Measurements from ENCODE around the gene SUCLG2. TPM values are rescaled to one million over a fixed set of nuclear protein-coding genes. Genes with fewer than 3 reads are reported as not detected.

The SUCLG2 gene
- total RNA-seq, 1 donor from 2014 or later, result 33.8 TPM

DNA sequence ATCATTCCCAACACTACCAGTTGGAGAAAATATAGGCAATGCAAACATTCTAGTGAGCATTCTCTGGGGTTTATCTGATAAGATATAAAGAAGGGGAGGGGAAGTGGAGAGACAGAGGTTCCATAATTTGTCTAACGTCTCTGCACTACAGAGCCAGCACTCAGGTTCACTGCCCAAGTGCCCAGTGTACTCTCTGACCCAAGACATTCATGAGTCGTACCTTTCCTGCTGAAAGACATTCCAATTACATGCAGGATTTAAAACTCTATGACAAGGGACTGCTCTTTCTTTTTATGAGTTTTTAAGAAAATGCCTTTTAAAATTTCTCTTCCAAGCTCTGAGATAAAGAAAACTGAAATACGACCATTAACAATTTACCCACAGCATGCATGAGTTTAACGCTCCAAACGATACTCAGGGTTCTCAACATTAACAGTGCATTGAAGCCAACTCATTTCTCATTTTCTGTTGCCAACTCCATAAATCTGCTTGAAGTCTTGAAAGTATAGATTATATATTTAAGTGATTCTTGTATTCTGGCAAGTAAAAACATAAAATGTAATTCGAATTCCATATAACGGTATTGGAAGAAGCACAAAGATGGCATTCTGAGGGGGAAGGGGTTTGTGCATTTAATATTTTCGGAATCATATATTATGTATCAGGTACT is 193.4 kb downstream of the SUCLG2 start:
- no peak for DNase-seq (ENCODE audit: low spot score)
- Mint-ChIP-seq H3K27me3 (ENCODE audit: unreplicated experiment) (no peaks in the 10 kb centered on the region), H3K27ac (ENCODE audit: unreplicated experiment) (no peak overlapping the region), H3K9me3 (ENCODE audit: unreplicated experiment) (no peaks in the 10 kb centered on the region), H3K4me1 (ENCODE audit: unreplicated experiment) (peaks cover 2% of the 10 kb centered on the region), H3K36me3 (ENCODE audit: low read depth, unreplicated experiment) (no peaks in the 10 kb centered on the region), H3K4me3 (ENCODE audit: unreplicated experiment) (no peak overlapping the region)
- TF ChIP-seq, protein P1, sequence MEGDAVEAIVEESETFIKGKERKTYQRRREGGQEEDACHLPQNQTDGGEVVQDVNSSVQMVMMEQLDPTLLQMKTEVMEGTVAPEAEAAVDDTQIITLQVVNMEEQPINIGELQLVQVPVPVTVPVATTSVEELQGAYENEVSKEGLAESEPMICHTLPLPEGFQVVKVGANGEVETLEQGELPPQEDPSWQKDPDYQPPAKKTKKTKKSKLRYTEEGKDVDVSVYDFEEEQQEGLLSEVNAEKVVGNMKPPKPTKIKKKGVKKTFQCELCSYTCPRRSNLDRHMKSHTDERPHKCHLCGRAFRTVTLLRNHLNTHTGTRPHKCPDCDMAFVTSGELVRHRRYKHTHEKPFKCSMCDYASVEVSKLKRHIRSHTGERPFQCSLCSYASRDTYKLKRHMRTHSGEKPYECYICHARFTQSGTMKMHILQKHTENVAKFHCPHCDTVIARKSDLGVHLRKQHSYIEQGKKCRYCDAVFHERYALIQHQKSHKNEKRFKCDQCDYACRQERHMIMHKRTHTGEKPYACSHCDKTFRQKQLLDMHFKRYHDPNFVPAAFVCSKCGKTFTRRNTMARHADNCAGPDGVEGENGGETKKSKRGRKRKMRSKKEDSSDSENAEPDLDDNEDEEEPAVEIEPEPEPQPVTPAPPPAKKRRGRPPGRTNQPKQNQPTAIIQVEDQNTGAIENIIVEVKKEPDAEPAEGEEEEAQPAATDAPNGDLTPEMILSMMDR (IDR thresholded peaks at IDR 0.05; ENCODE audit: unreplicated experiment), result no peak

DNA sequence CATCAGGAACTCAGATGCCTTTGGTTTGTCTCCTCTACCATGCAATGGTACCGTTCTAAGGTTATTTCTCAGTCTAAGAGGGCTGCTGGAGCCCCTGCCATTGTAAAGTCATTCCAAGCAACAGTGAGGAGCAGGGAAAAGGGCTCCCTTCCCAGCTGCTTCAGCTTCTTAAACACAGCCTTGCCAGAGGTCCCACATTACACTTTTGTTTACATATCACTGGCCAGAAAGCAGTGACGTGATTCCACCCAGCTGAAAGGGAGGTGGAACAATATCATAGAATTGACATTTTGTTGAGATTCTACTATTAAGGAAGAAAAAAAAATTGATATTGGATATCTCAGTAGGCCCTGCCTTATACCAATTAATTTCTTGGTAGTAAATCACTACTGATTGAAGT is 194.6 kb downstream of the SUCLG2 start:
- Mint-ChIP-seq H3K4me1 (ENCODE audit: unreplicated experiment) (peaks cover 2% of the 10 kb centered on the region), H3K9me3 (ENCODE audit: unreplicated experiment) (no peaks in the 10 kb centered on the region), H3K36me3 (ENCODE audit: low read depth, unreplicated experiment) (no peaks in the 10 kb centered on the region), H3K27ac (ENCODE audit: unreplicated experiment) (no peak overlapping the region), H3K4me3 (ENCODE audit: unreplicated experiment) (no peak overlapping the region), H3K27me3 (ENCODE audit: unreplicated experiment) (no peaks in the 10 kb centered on the region)
- DNase-seq (ENCODE audit: low spot score), result no peak
- TF ChIP-seq, protein P1 (IDR thresholded peaks at IDR 0.05; ENCODE audit: unreplicated experiment), result no peak

DNA sequence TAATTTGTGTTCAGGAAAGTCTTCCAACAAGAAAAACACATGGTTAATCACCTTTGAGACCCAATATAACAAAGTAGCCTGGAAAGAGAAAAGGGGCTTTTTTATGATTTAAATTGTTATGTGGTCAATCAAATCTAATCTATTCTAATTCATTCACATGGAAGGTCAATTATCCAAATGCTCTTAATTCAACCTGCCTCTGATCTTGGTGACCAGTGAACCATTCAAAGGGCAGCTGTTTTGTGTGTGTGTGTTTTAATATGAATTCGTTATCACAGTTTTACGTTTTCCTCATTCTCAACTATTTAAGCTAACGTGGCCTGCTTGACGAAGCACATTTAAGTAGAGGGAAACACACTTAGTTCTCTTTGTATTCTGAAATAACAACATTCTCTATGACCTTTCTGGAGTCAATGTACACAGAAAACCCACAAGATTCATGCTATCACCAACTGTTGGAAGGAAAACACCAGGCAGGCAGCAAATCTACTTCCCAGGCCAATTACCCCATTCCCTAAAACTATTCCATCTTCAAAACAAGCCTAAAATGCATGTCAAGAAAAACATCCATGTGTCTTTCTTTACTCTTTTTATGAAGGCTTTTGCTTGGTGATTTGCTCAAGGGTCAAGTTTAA is 195.4 kb downstream of the SUCLG2 start:
- H3K4me1 Mint-ChIP-seq (ENCODE audit: unreplicated experiment), result peaks cover 2% of the 10 kb centered on the region
- DNase-seq (ENCODE audit: low spot score), result no peak
- H3K27ac Mint-ChIP-seq (ENCODE audit: unreplicated experiment), result no peak overlapping the region
- no peak overlapping the region for H3K4me3 Mint-ChIP-seq (ENCODE audit: unreplicated experiment)
- H3K27me3 Mint-ChIP-seq (ENCODE audit: unreplicated experiment), result no peaks in the 10 kb centered on the region
- H3K9me3 Mint-ChIP-seq (ENCODE audit: unreplicated experiment), result no peaks in the 10 kb centered on the region
- H3K36me3 Mint-ChIP-seq (ENCODE audit: low read depth, unreplicated experiment), result no peaks in the 10 kb centered on the region
- TF ChIP-seq, protein P1 (IDR thresholded peaks at IDR 0.05; ENCODE audit: unreplicated experiment), result no peak

DNA sequence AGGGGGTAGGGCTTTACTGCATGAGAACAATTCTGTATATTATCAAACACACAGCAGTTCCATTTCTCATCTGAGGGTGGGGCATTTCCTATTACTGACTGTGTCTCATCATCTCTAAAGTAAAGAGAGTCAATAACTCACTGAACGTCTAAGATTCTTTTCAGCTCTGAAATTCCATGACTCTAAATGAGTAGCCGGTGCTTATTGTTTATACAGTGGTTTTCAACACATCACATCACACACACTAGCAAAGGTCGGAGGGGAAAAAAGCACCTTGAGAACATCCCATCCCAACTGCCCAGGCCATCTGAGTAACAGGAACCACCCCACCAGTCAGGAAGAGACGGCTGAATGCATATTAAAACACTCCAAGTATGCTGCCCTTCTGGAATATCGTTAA is 196.0 kb downstream of the SUCLG2 start:
- TF ChIP-seq, protein P1 (IDR thresholded peaks at IDR 0.05; ENCODE audit: unreplicated experiment), result no peak
- Mint-ChIP-seq H3K27me3 (ENCODE audit: unreplicated experiment) (no peaks in the 10 kb centered on the region), H3K4me1 (ENCODE audit: unreplicated experiment) (peaks cover 2% of the 10 kb centered on the region), H3K36me3 (ENCODE audit: low read depth, unreplicated experiment) (no peaks in the 10 kb centered on the region), H3K27ac (ENCODE audit: unreplicated experiment) (no peak overlapping the region), H3K4me3 (ENCODE audit: unreplicated experiment) (no peak overlapping the region), H3K9me3 (ENCODE audit: unreplicated experiment) (no peaks in the 10 kb centered on the region)
- no peak for DNase-seq (ENCODE audit: low spot score)

DNA sequence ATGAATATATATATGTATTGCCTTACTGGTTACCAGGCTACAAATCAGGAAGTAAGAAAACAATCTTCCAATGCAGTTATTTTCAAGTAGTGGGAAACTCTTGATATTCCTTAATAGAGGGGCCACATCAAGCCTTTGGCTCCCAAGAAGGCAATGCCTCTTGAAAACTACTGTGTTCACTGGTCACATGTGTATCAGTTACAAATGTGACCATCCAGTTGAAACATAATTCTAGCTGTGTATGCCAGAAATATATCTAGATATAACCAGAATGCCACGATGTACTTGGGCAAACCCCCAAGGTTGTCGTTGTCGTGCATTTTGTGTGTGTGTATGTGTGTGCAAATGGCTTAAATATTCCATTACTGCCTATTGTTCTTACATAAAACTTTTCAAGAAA is 200.8 kb downstream of the SUCLG2 start:
- H3K4me1 Mint-ChIP-seq (ENCODE audit: unreplicated experiment), result peaks cover 2% of the 10 kb centered on the region
- TF ChIP-seq, protein P1 (IDR thresholded peaks at IDR 0.05; ENCODE audit: unreplicated experiment), result no peak
- H3K27me3 Mint-ChIP-seq (ENCODE audit: unreplicated experiment), result no peaks in the 10 kb centered on the region
- DNase-seq (ENCODE audit: low spot score), result no peak
- no peak overlapping the region for H3K4me3 Mint-ChIP-seq (ENCODE audit: unreplicated experiment)
- H3K27ac Mint-ChIP-seq (ENCODE audit: unreplicated experiment), result no peak overlapping the region
- H3K9me3 Mint-ChIP-seq (ENCODE audit: unreplicated experiment), result no peaks in the 10 kb centered on the region
- H3K36me3 Mint-ChIP-seq (ENCODE audit: low read depth, unreplicated experiment), result no peaks in the 10 kb centered on the region

All from endothelial cell (in vitro differentiated cells).